ENCODE measurements around the gene MOB2.

DNA sequence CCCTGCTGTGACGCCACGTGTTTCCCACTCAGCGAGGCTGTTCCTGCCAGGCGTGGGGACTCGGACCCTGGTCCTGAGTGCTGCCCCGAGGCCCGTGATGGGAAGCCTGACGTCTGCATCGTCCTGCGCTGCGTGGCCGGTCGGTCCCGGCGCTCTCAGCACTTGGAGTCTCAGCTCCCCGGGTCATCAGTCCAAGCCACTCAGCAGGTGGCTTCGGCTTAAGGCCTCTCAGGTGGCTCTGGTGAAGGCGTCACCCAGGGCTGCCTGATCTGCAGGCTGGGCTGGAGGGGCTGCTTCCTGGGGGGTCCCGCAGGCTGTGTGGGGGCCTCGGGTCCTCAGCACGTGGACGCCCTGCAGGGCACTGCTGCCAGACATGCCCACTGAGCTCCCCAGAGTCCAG, 61.6 kb downstream of the MOB2 start:
- no peak for TF ChIP-seq POLR2AphosphoS5 (IDR thresholded peaks at IDR 0.05; ENCODE audit: low read depth, low read length)
- TF ChIP-seq POLR2A (IDR thresholded peaks at IDR 0.05; ENCODE audit: low read depth, low read length) = no peak
- TF ChIP-seq TAF1 (IDR thresholded peaks at IDR 0.05; ENCODE audit: low read depth, low read length) = no peak
- no peak for TF ChIP-seq POU2F2 (IDR thresholded peaks at IDR 0.05; ENCODE audit: low read depth, low read length)
- no peak for TF ChIP-seq SPI1 (IDR thresholded peaks at IDR 0.05; ENCODE audit: low read depth, low read length)
- no peak for TF ChIP-seq PAX5 (IDR thresholded peaks at IDR 0.05; ENCODE audit: insufficient read depth, low read length, severe bottlenecking)
